GM21423 (cell line): ENCODE data around the gene PPM1B.
"Not testable (repeated sequence)": the region's sequence is repeated elsewhere in the genome, so short reads cannot be mapped to it uniquely, and the experiment has no call there.

Experiments
- ATAC-seq: cut with Tn5 transposase; IDR thresholded peaks from one replicate; pipeline ENCODE4 v1.9.1; 2021; ENCODE audit warnings: mild to moderate bottlenecking, moderate library complexity; ENCODE audit not compliant: unreplicated experiment

PPM1B gene

GRCh38 chr2:44195714-44196113 lies 27.0 kb downstream of the PPM1B start:
- no peak for ATAC-seq

- no peak for ATAC-seq
Measured at GRCh38 chr2:44197816-44198215, 29.1 kb downstream of the PPM1B start.

- ATAC-seq, result no peak
Measured at GRCh38 chr2:44200011-44200410, 31.3 kb downstream of the PPM1B start.

- ATAC-seq, result no peak
Measured at GRCh38 chr2:44200759-44201158, 32.1 kb downstream of the PPM1B start.

GRCh38 chr2:44201648-44202165 lies 33.0 kb downstream of the PPM1B start:
- no peak for ATAC-seq

GRCh38 chr2:44203542-44203941 lies 34.9 kb downstream of the PPM1B start:
- no peak for ATAC-seq

- no peak for ATAC-seq
Measured at GRCh38 chr2:44205169-44205568, 36.5 kb downstream of the PPM1B start.

GRCh38 chr2:44207102-44207501 lies 38.4 kb downstream of the PPM1B start:
- ATAC-seq, result no peak

- ATAC-seq, result not testable (repeated sequence)
Measured at GRCh38 chr2:44207648-44208047, 39.0 kb downstream of the PPM1B start.

- ATAC-seq, result no peak
Measured at GRCh38 chr2:44210362-44210761, 41.7 kb downstream of the PPM1B start.

- ATAC-seq, result no peak
Measured at GRCh38 chr2:44211183-44211582, 42.5 kb downstream of the PPM1B start.

GRCh38 chr2:44212302-44212701 lies 43.6 kb downstream of the PPM1B start:
- ATAC-seq, result no peak

- no peak for ATAC-seq
Measured at GRCh38 chr2:44215827-44216226, 47.2 kb downstream of the PPM1B start.

GRCh38 chr2:44218771-44219170 lies 50.1 kb downstream of the PPM1B start:
- ATAC-seq, result no peak

GRCh38 chr2:44226753-44227152 lies 58.1 kb downstream of the PPM1B start:
- ATAC-seq, result no peak

GRCh38 chr2:44230378-44230777 lies 61.7 kb downstream of the PPM1B start:
- no peak for ATAC-seq

GRCh38 chr2:44233450-44234128 lies 64.9 kb downstream of the PPM1B start:
- ATAC-seq, result no peak

GRCh38 chr2:44237221-44237620 lies 68.5 kb downstream of the PPM1B start:
- no peak for ATAC-seq

GRCh38 chr2:44242904-44243303 lies 74.2 kb downstream of the PPM1B start:
- no peak for ATAC-seq

GRCh38 chr2:44244135-44244871 lies 75.6 kb downstream of the PPM1B start:
- ATAC-seq, result peak; percentile 60

GRCh38 chr2:44245083-44245861 lies 76.6 kb downstream of the PPM1B start:
- ATAC-seq, result no peak

- no peak for ATAC-seq
Measured at GRCh38 chr2:44246436-44246835, 77.8 kb downstream of the PPM1B start.
